ENCODE results near the gene CBY2.
"Not testable (repeated sequence)": the region's sequence is repeated elsewhere in the genome, so short reads cannot be mapped to it uniquely, and the experiment has no call there.

CBY2 gene

GRCh38 chr13:45702088-45702487 is at the start of gene CBY2:
Gene CBY2, plus strand, starts transcription at chr13:45702320. Its CDS starts 71 bp downstream, at chr13:45702391.
- no peak for DNase-seq

GRCh38 chr13:45654633-45655349 is 47.3 kb upstream of the CBY2 start:
- no peak for DNase-seq

GRCh38 chr13:45658586-45659235 is 43.4 kb upstream of the CBY2 start:
- DNase-seq: no peak

- DNase-seq: no peak
Observed at GRCh38 chr13:45659536-45659935, 42.6 kb upstream of the CBY2 start.

GRCh38 chr13:45660458-45660857 is 41.7 kb upstream of the CBY2 start:
- DNase-seq: not testable (repeated sequence)

- DNase-seq: no peak
Observed at GRCh38 chr13:45662162-45662561, 40.0 kb upstream of the CBY2 start.

- not testable (repeated sequence) for DNase-seq
Observed at GRCh38 chr13:45662903-45663302, 39.2 kb upstream of the CBY2 start.

- not testable (repeated sequence) for DNase-seq
Observed at GRCh38 chr13:45669626-45670025, 32.5 kb upstream of the CBY2 start.

GRCh38 chr13:45670189-45670885 is 31.8 kb upstream of the CBY2 start:
- DNase-seq: no peak

GRCh38 chr13:45674908-45675307 is 27.2 kb upstream of the CBY2 start:
- DNase-seq: no peak

- no peak for DNase-seq
Observed at GRCh38 chr13:45678282-45678681, 23.8 kb upstream of the CBY2 start.

- DNase-seq: no peak
Observed at GRCh38 chr13:45681113-45681512, 21.0 kb upstream of the CBY2 start.

- DNase-seq: no peak
Observed at GRCh38 chr13:45682494-45683008, 19.6 kb upstream of the CBY2 start.

- no peak for DNase-seq
Observed at GRCh38 chr13:45683701-45684100, 18.4 kb upstream of the CBY2 start.

GRCh38 chr13:45688577-45688976 is 13.5 kb upstream of the CBY2 start:
- no peak for DNase-seq

GRCh38 chr13:45690636-45691035 is 11.5 kb upstream of the CBY2 start:
- no peak for DNase-seq

- DNase-seq: no peak
Observed at GRCh38 chr13:45691251-45691650, 10.9 kb upstream of the CBY2 start.

GRCh38 chr13:45691667-45692066 is 10.5 kb upstream of the CBY2 start:
- no peak for DNase-seq

GRCh38 chr13:45695198-45695730 is 6.9 kb upstream of the CBY2 start:
- DNase-seq: no peak

- DNase-seq: no peak
Observed at GRCh38 chr13:45696610-45697226, 5.4 kb upstream of the CBY2 start.

- no peak for DNase-seq
Observed at GRCh38 chr13:45700971-45701900, 884 bp upstream of the CBY2 start.

GRCh38 chr13:45702869-45703391 is 810 bp downstream of the CBY2 start:
- no peak for DNase-seq
